ENCODE data around the gene PKMYT1.

PKMYT1 gene

DNA sequence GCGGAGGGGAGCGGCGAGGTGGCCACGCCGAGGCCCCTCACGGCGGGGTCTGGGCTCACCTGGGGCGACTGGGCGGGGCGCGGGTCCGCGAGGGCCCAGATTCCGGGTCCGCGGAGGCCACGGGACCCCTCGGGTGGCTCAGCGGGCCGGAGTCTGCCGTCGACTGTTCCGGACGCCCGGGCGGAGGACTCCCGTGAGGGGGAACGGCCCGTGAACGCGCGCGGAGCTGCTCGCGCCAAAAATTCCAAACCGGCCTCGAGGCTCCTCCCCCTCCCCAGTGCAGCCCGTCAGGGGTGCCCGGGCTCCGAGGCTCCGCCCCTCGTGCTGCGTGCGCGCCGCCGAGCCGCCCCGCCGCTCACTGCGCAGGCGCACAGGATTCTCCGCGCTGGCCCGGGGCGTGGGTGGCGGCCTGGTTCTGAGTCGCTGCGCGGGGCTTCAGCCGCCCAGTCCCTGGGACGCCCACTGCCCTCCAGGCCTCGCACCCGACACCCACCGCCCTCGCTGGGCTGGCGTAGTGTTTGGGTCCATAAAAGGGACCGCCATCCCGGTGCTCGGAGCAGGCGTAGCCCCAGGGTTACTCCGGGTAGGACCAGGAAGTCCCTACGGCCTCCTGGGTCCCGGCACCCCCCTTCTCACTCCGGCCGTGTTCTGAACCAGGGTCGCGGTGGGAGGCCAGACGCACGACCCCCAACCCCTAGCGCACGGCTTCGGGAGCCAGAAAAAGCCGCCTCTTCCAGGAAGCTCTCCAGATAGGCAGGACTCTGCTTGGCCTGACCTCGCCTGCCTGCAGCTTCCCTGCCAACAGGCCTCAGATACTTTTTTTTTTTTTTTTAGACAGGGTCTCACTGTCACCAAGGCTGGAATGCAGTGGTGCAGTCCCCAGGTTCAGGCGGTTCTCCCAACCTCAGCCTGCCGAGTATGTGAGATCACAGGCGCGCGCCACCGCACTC lies at the start of gene PKMYT1:
PKMYT1 (minus strand) TSS at position 220 of the 950 bp plus-strand sequence. CDS start 789 bp downstream, outside the sequence.
- DNase-seq (ENCODE audit: low spot score): peak; percentile 100

DNA sequence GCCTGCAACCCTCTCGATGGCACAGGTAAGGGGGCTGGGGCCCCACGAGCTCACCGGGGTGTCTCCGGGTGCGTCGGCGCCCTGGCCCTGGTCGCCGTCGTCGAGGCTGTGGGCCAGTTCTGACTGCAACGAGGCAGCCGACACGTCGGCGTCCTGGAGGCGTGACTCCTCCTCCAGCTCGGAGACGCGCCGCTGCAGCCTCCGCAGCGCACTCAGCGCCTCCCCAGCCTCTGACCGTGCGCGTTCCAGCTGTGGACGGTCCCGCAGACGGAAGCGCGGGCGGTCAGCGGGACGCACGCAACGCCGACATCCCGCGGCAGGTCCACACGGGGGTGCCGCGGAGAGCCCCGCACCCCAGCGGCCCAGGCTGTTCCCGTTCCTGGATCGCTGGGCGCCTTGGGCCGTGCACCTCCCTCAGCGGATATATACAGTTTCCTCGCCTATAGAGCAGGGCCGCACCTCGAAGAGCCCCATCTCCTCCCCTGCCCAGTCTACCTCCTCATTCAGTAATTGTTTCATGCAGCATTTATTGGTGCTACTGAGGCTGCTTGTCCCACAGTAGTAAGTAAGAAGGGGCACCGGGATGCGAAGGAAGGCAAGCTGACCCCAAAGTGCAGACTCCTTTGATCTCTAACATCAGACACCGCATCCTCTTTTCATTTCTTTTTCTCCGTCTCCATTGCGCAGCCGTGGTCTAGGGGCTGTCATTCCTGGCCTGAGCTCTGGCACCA lies 49.4 kb upstream of the PKMYT1 start:
- peak; percentile 70 for DNase-seq (ENCODE audit: low spot score)

DNA sequence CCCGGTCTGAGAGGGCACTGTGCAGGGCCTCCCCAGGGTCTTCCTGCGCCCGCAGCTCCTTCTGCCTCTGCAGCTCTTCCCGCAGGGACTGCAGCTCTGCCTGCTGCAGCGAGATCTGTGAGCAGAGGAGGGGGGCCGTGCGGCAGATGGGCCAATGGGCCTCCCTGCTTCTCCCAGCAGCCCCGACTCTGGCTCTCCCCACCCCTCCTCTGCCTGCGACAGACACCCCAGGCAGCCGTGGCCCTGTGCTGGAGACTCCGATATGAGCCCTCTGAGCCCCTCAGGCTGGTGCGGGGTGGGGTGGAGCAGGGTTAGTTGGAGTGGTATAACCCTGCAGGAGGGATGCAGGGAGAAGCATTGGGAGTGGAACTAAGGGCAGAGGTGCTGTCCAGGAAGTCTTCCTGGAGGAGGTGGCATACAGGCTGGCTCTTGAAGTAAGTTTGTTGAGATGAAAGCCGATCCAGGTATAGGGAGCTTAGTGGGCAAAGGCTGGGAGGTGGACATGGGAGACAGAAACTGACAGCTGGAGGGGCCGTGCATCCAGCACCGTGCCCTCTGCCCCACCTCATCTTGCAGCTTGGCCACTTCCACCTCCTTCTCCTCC lies 48.6 kb upstream of the PKMYT1 start:
- no peak for DNase-seq (ENCODE audit: low spot score)

DNA sequence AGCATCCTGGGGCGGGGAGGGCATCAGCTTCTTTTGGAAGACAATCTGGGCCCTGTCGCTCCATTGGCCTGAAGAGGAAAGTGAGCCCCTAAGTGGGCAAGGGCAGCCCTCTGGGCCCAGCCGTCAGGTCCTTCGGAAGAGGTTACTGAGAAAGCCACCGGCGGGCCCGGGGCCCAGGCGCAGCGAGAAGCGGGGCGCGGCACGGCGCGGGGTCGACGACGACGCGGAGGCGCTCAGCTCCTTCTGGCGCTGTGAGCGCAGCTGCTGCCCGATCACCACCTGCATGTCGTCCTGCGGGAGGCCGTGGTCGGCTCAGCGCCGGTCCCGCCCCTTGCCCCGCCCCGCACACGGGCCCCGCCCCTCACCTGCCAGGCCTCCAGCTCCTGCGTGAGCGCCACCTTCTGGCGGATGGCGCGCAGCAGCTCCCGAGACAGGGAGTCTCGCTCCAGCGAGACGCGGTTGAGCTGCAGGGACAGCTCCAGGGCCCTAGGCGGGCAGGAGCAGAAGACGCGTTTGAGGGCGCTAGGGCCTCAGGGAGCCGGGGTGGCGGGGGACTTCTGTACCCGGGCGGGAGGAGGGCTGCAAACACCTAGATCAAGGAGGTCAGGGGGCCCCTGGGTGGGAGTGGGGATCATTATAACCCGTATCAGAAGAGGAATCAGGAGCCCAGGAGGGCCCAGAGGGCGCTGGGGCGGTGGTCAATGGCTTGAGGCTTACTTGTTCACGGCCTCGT lies 47.9 kb upstream of the PKMYT1 start:
- DNase-seq (ENCODE audit: low spot score): peak; percentile 80

DNA sequence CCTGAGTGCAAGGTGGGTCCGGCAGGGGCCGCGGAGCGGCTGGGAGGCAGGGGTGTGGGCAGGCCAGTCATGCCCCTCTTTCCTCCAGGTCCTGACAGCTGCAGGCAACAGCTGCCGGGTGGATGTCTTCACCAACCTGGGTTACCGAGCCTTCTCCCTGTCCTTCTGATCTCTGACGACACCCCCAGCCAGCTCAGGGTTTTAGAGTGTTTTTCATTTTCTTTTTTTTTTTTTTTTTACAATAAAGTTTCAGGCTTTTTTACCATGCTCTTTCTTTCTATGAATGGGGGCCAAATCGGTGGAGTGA lies 47.2 kb upstream of the PKMYT1 start:
- DNase-seq (ENCODE audit: low spot score): no peak

DNA sequence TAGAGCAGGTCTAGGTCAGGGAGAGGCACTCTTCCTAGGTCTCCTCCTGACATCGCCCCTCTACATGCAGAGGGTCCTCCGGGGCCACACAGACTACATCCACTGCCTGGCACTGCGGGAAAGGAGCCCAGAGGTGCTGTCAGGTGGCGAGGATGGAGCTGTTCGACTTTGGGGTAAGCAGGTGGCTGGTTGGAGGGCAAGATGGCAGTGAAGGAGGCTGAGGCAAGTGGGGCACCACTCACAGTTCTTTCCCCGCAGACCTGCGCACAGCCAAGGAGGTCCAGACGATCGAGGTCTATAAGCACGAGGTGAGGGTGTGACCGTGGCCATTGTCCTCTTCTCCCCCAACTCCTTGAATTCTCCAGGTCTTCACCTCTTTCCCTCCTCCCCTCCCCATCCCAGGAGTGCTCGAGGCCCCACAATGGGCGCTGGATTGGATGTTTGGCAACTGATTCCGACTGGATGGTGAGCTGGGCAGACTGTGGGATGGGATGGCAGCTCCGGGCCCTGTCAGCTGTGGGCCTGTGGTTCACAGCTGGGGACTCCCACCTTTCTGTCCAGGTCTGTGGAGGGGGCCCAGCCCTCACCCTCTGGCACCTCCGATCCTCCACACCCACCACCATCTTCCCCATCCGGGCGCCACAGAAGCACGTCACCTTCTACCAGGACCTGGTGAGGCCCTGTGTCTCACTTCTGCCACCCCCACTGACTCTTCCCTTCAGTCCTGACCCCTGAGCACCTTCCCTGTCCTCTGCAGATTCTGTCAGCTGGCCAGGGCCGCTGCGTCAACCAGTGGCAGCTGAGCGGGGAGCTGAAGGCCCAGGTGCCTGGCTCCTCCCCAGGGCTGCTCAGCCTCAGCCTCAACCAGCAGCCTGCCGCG lies 46.6 kb upstream of the PKMYT1 start:
- DNase-seq (ENCODE audit: low spot score): no peak

DNA sequence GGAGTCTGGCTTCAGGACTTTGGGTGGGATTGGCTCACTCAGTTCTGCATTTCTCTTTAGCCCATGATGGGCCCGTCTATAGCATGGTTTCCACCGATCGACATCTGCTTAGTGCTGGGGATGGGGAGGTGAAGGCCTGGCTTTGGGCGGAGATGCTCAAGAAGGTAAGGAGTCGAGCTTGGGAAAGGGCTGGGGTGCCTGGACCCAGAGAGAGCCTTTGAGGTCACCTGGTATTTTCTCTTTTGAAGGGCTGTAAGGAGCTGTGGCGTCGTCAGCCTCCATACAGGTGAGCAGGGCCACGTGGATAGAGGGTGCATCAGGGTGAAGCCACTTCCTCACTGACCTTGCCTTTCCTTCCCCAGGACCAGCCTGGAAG lies 45.7 kb upstream of the PKMYT1 start:
- no peak for DNase-seq (ENCODE audit: low spot score)

DNA sequence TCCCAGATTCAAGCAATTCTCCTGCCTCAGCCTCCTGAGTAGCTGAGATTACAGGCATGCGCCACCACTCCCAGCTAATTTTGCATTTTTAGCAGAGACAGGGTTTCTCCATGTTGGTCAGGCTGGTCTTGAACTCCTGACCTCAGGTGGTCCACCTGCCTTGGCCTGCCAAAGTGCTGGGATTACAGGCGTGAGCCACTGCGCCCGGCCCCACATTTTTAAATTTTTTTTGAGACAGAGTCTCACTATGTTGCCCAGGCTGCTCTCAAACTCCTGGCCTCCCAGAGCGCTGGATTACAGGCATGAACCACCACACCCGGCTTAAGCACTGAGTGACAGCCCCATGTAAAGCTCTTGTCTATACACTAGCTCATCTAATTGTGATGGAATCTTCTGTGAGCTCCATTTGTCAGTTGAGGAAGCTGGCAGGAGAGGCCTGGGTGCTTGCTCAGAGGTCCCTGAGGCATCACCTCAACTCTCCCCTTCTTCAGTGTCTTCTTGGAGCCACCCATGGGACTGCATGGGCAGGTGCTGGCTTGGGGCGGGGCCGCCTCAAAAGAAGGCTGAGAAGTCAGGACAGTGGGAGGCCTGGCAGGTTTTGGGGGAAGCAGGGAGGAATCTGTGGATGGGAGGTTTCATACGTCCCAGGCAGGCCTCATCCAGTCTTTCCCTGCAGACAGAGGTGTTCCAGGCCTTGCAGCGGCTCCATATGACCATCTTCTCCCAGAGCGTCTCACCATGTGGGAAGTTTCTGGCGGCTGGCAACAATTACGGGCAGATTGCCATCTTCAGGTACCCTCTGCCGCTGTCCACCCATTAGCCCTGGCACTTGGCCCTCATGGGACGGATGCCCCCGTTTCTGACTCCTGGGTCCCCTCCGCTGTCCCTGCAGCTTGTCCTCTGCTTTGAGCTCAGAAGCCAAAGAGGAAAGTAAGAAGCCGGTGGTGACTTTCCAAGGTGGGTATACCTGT lies 45.1 kb upstream of the PKMYT1 start:
- DNase-seq (ENCODE audit: low spot score): no peak

DNA sequence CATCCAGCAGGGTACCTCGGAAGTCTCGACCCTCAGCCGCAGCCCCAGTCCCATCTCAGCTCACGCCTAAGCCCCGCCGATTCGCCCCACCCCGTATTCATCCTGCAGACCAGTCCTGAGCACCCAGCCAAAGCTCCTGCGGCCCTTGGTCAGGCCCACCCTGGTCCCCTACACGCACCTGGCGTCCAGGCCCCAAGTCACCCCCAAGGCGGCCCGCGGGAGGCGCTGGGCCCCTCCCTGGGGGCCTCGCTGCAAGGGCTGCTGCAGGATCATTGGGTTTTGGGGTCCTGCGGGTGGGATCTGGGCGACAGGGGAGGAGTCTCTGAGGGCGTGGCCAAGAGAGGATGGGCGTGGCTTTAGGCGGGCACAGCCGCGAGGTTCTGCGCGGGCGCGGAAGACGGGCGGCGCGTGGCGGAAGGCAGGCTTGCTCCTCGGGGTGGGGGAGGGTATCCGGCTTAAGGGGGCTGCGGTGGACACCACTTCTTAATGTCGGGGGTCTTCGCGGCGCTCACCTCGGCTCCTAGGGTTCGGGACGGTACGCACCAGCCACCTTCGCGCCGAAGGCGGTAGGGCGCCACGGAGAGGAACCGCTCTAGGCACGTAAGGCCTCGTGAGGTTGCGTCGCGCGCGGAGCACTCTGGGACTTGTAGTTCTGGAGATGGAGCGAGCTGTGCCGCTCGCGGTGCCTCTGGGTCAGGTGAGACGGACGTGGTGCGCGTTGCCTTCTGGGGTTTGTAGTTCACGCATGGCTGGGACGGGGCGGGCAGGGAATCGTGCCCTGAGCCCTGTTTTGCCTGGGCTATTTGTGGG lies 43.6 kb upstream of the PKMYT1 start, which contains the start of the genes HCFC1R1 and THOC6:
HCFC1R1 (minus strand) TSS at position 274 of the 810 bp plus-strand sequence; CDS start at position 273, 1 bp downstream.
THOC6 (plus strand) TSS at position 367 of the 810 bp plus-strand sequence; CDS start at position 659, 292 bp downstream.
- peak; percentile 86 for DNase-seq (ENCODE audit: low spot score)

DNA sequence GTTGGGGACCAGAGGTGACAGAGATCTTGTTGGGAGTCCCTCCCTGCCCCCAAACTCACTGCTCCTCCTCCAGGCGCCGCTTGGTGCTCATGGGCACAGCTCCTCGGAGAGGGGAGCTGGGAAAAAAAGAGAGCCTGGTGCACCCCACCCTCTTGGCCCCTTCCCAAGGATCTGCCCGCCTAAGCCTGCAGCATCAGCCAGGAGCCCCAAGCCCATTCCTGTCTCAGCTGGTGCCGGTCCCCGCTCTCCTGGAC lies 43.1 kb upstream of the PKMYT1 start:
- DNase-seq (ENCODE audit: low spot score): peak; percentile 67

DNA sequence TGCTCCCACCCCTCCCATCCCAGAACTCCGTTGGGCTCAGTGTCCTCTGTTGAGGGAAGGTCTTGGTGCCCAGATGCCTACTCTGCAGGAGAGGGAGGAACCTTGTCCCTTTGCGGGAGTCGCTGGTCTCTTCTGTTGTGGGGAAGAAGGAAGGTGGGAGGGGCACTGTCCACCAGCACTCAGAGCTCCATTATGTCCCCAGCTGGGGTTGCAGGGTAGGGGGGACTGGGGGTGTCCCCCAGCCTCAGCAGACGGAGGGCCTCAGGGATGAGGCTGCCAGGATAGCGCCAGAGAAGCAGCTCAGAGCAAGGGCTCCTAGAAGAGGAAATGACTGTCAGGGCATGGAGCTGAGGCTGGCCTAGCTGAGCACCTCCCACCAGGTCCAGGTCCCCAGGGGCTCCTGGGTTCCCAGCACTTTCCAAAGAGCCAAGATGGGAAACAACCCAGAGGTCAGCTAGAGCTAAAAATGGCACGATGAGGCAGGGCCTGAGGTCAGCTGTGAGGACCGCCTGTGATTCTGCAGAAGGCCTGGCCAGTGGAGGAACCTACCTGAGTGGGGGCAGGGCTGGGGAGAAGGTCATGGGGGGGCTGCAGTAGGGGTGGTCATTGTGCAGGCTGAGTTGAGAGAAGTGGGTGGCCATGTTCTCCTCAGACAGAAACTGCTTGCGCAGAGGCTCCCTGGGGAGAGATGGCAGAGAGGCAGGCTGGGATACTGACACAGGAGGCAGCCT lies 42.6 kb upstream of the PKMYT1 start:
- no peak for DNase-seq (ENCODE audit: low spot score)

DNA sequence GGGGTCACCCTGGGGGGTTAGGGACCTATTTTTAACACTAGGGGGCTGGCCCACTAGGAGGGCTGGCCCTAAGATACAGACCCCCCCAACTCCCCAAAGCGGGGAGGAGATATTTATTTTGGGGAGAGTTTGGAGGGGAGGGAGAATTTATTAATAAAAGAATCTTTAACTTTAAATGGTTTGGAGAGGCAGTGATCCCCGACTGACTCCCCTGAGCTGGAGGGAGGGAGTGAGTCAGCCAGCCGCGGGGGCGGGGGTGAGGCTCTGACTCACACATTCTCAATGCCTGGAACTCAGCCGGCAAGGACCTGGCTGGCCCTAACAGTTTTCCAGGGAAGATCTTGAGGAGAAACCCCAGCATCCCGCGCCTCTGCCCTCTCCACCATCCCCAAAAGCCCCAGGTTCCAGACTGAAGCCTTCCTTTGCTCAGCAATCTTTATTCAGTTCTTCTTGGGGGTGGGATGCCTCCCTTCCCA lies 42.0 kb upstream of the PKMYT1 start:
- DNase-seq (ENCODE audit: low spot score): peak; percentile 90

DNA sequence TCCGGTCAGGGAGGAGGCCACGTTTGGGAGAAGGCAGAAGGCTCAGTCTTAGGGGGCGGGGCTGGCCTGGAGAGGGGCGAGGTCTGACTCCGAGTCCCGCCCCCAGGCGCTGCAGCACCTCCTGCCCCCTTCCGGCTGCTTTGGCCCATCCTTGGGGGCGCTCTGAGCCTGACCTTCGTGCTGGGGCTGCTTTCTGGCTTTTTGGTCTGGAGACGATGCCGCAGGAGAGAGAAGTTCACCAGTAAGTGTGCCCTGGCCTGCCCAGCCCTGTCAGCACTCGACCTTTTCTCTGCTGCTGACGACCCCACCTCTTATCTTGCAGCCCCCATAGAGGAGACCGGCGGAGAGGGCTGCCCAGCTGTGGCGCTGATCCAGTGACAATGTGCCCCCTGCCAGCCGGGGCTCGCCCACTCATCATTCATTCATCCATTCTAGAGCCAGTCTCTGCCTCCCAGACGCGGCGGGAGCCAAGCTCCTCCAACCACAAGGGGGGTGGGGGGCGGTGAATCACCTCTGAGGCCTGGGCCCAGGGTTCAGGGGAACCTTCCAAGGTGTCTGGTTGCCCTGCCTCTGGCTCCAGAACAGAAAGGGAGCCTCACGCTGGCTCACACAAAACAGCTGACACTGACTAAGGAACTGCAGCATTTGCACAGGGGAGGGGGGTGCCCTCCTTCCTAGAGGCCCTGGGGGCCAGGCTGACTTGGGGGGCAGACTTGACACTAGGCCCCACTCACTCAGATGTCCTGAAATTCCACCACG lies 41.4 kb upstream of the PKMYT1 start:
- peak; percentile 82 for DNase-seq (ENCODE audit: low spot score)

DNA sequence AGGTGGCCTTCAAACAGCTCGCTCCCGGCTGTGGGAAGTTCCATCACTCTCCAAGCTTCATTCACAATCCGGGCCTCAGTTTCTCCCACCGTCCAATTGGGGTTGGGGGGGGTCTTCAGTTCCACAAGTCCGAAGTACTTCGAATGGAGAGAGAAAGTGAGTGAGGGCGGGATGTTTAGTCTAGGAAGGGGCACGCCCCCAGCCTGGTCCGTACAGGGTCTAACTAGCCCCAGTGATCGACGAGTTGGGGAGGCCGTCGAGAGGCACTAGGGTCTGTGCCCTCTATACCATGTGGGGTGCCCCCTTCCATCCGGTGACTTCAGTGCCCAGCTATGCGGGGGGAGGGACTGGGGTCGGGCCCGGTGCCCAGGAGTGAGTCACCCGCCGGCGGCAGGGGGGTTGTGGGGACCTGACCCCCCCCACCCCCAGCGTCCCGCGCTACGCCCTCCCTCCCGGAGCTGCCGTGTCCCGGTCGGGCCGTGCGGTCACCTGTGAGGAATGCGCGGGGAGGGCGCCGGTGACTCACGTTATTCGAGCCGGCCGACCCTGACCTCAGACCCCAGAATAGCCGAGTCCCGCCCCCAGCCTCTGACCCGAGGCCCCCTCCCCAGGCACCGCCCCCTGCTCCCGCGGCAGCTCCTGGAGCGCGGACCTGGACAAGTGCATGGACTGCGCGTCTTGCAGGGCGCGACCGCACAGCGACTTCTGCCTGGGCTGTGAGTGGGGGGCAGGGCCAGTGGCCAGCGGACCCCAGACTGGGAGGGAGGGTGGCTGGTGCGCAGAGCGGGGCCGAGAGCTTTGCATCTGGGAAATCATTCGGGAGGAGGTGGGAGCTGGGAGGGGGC lies 40.6 kb upstream of the PKMYT1 start:
- peak; percentile 93 for DNase-seq (ENCODE audit: low spot score)

DNA sequence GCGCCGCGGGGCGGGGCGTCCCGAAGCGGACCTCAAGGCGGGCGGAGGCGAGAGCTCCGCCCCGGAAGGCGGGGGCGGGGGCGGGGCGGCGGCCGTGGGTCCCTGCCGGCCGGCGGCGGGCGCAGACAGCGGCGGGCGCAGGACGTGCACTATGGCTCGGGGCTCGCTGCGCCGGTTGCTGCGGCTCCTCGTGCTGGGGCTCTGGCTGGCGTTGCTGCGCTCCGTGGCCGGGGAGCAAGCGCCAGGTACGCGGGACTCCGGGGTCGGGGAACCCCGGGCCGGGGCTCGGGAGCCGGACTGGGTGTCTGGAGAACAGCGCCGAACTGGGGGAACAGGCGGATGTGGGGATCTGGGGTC lies 40.0 kb upstream of the PKMYT1 start, which contains the start of gene TNFRSF12A:
TNFRSF12A (plus strand) TSS at position 122 of the 357 bp plus-strand sequence; CDS start at position 152, 30 bp downstream.
- DNase-seq (ENCODE audit: low spot score): peak; percentile 94

DNA sequence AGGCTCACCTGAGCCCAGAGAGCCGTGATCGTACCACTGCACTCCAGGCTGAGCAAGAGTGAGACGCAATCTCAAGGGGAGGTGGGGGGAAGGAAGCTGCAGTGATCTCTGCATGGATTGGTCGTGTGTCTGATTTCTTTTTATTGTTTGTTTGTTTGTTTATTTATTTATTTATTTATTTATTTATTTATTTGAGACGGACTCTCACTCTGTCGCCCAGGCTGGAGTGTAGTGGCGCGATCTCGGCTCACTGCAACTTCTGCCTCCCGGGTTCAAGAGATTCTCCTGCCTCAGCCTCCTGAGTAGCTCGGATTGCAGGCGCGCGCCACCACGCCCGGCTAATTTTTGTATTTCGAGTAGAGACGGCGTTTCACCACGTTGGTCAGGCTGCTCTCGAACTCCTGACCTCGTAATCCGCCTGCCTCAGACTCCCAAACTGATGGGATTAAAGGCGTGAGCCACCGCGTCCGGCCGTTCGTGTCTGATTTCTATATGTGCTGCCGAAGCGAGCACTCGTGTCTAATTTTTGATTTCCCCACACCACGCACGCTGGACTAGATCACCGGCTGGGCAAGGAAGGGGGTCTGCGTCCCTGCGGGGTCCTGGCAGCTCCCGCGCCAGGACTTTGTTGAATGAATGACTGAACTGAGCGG lies 39.5 kb upstream of the PKMYT1 start:
- DNase-seq (ENCODE audit: low spot score): no peak

All from AG20443 (cell line).